Neural cell (in vitro differentiated cells): ENCODE results near the gene MXD1. TPM values are rescaled to one million over a fixed set of nuclear protein-coding genes. Genes with fewer than 3 reads are reported as not detected.

Source experiments
- H2AFZ ChIP-seq: fragments of 200-600, 300-800 bp; sonication (generic), shearing (Covaris generic); 2 replicates; pipeline ENCODE4 v1.6.0; 2014; ENCODE audit warnings: low read depth, mild to moderate bottlenecking, antibody characterized with exemption, low read length, moderate library complexity
- H3F3A ChIP-seq: fragments of 200-600 bp; shearing (Covaris generic); 2 replicates; pipeline ENCODE4 v1.6.1; 2016; ENCODE audit warnings: mild to moderate bottlenecking, moderate library complexity, mixed read lengths, antibody characterized with exemption, low read length; ENCODE audit not compliant: insufficient read depth, poor library complexity, severe bottlenecking
- H3K27ac ChIP-seq: fragments of 200-600, 300-800 bp; sonication (generic), shearing (Covaris generic); 2 replicates; pipeline ENCODE4 v1.5.1; 2014; ENCODE audit warnings: mild to moderate bottlenecking, low read length, moderate library complexity
- H3K27me3 ChIP-seq: fragments of 300-800, 200-600 bp; sonication (generic), shearing (Covaris generic); 2 replicates; pipeline ENCODE4 v1.6.0; 2014; ENCODE audit warnings: mild to moderate bottlenecking, low read depth, low read length, moderate library complexity; ENCODE audit not compliant: insufficient read depth
- H3K36me3 ChIP-seq: fragments of 300-800, 200-600 bp; sonication (generic), shearing (Covaris generic); 2 replicates; pipeline ENCODE4 v1.5.1; 2014; ENCODE audit warnings: mild to moderate bottlenecking, antibody characterized with exemption, low read length, moderate library complexity; ENCODE audit not compliant: insufficient read depth
- H3K4me2 ChIP-seq: fragments of 300-800, 200-600 bp; sonication (generic), shearing (Covaris generic); 2 replicates; pipeline ENCODE4 v1.6.0; 2014; ENCODE audit warnings: mild to moderate bottlenecking, low read length
- H3K4me3 ChIP-seq: fragments of 300-800, 200-600 bp; sonication (generic), shearing (Covaris generic); 2 replicates; pipeline ENCODE4 v1.5.1; 2014; ENCODE audit warnings: mild to moderate bottlenecking, low read length, moderate library complexity
- H3K79me2 ChIP-seq: fragments of 200-600 bp; shearing (Covaris generic); replicated peaks from 2 replicates; pipeline ENCODE4 v1.6.0; 2014; ENCODE audit warnings: mild to moderate bottlenecking, low read length, moderate library complexity; ENCODE audit not compliant: insufficient read depth
- H3K9ac ChIP-seq: fragments of 300-800, 200-600 bp; sonication (generic), shearing (Covaris generic); 2 replicates; pipeline ENCODE4 v1.6.1; 2016; ENCODE audit warnings: mild to moderate bottlenecking, low read length, mixed read lengths
- H3K9me2 ChIP-seq: fragments of 200-600 bp; shearing (Covaris generic); 2 replicates; pipeline ENCODE4 v1.6.1; 2016; ENCODE audit warnings: mild to moderate bottlenecking, low read length, mixed read lengths; ENCODE audit not compliant: insufficient read depth
- H3K9me3 ChIP-seq: fragments of 200-600, 300-800 bp; sonication (generic), shearing (Covaris generic); 2 replicates; pipeline ENCODE4 v1.6.1; 2016; ENCODE audit warnings: mild to moderate bottlenecking, mixed run types, low read length, moderate library complexity, mixed read lengths
- H4K20me1 ChIP-seq: fragments of 200-600 bp; shearing (Covaris generic); 2 replicates; pipeline ENCODE4 v1.6.1; 2016; ENCODE audit warnings: mild to moderate bottlenecking, mixed run types; ENCODE audit not compliant: insufficient read depth
- EP300 ChIP-seq: fragments of 450-650 bp; conservative IDR thresholded peaks from 2 replicates; pipeline ENCODE4 v1.6.1; 2014; ENCODE audit warnings: antibody characterized with exemption, mild to moderate bottlenecking, moderate library complexity; ENCODE audit not compliant: poor library complexity, severe bottlenecking
- EZH2 ChIP-seq: fragments of 200-600, 300-800 bp; shearing (Covaris generic), sonication (generic); IDR thresholded peaks from 2 replicates; pipeline ENCODE4 v1.6.1; 2014; ENCODE audit warnings: antibody characterized with exemption, low read length, borderline replicate concordance, mild to moderate bottlenecking; ENCODE audit not compliant: insufficient read depth, poor library complexity, severe bottlenecking
- MXI1 ChIP-seq: fragments of 450-650 bp; conservative IDR thresholded peaks from 2 replicates; pipeline ENCODE4 v1.6.1; 2014; ENCODE audit warnings: antibody characterized with exemption, mild to moderate bottlenecking; ENCODE audit not compliant: poor library complexity, severe bottlenecking
- POLR2AphosphoS5 ChIP-seq: IDR thresholded peaks from 2 replicates; pipeline ENCODE4 v1.6.1; 2012
- RAD21 ChIP-seq: fragments of 450-650 bp; conservative IDR thresholded peaks from 2 replicates; pipeline ENCODE4 v1.6.1; 2014; ENCODE audit warnings: antibody characterized with exemption, mild to moderate bottlenecking, moderate library complexity
- SMC3 ChIP-seq: fragments of 450-650 bp; conservative IDR thresholded peaks from 2 replicates; pipeline ENCODE4 v1.6.1; 2014; ENCODE audit warnings: antibody characterized with exemption, mild to moderate bottlenecking, moderate library complexity; ENCODE audit not compliant: poor library complexity
- TAF1 ChIP-seq: IDR thresholded peaks from 2 replicates; pipeline ENCODE4 v1.6.1; 2012; ENCODE audit warnings: low read depth
- polyA plus RNA-seq: library from polyadenylated mRNA; depleted of rRNA; stranded (reverse); fragments of >200 nt; gene quantifications from 2 replicates; pipeline ENCODE4 v1.2.3, GENCODE V29; 2014
- TF ChIP-seq, protein P1 (sequence below): IDR thresholded peaks from 2 replicates; pipeline ENCODE4 v1.6.1; 2012; ENCODE audit warnings: borderline replicate concordance
- TF ChIP-seq, protein P2 (sequence below): fragments of 450-650 bp; IDR thresholded peaks from 2 replicates; pipeline ENCODE4 v1.5.1; 2014; ENCODE audit warnings: antibody characterized with exemption, mild to moderate bottlenecking, moderate library complexity; ENCODE audit not compliant: poor library complexity, severe bottlenecking

Gene MXD1
- polyA plus RNA-seq, 1 donor from 2014 or later: 16.4 TPM

DNA sequence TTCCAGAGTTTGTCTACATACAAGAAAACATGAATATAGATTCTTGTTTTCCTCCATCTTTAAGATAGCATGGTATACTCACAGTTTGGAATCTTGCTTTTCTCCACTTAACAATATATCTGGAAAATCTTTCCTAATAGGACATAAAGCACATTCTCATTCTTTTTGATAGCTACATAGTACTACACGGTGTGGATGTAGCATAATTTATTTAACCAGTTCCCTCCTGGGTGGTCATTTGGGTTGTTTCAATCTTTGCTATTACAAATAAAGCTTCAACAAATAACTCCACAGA is 19.7 kb downstream of the MXD1 start:
- Histone ChIP-seq H3K9me2 (no peaks in the 10 kb centered on the region), H3K79me2 (no peaks in the 10 kb centered on the region), H3K4me2 (no peak overlapping the region), H3K27ac (no peak overlapping the region), H3K9me3 (no peaks in the 10 kb centered on the region), H2AFZ (no peak overlapping the region), H3K27me3 (no peaks in the 10 kb centered on the region), H3K36me3 (peaks cover 6% of the 10 kb centered on the region), H3K4me3 (no peak overlapping the region), H3K9ac (no peak overlapping the region), H3F3A (no peaks in the 10 kb centered on the region), H4K20me1 (no peaks in the 10 kb centered on the region)
- TF ChIP-seq POLR2AphosphoS5 (no peak), TAF1 (no peak), EZH2 (no peak), RAD21 (no peak), EP300 (no peak), MXI1 (no peak), SMC3 (no peak)
- TF ChIP-seq, protein P1, sequence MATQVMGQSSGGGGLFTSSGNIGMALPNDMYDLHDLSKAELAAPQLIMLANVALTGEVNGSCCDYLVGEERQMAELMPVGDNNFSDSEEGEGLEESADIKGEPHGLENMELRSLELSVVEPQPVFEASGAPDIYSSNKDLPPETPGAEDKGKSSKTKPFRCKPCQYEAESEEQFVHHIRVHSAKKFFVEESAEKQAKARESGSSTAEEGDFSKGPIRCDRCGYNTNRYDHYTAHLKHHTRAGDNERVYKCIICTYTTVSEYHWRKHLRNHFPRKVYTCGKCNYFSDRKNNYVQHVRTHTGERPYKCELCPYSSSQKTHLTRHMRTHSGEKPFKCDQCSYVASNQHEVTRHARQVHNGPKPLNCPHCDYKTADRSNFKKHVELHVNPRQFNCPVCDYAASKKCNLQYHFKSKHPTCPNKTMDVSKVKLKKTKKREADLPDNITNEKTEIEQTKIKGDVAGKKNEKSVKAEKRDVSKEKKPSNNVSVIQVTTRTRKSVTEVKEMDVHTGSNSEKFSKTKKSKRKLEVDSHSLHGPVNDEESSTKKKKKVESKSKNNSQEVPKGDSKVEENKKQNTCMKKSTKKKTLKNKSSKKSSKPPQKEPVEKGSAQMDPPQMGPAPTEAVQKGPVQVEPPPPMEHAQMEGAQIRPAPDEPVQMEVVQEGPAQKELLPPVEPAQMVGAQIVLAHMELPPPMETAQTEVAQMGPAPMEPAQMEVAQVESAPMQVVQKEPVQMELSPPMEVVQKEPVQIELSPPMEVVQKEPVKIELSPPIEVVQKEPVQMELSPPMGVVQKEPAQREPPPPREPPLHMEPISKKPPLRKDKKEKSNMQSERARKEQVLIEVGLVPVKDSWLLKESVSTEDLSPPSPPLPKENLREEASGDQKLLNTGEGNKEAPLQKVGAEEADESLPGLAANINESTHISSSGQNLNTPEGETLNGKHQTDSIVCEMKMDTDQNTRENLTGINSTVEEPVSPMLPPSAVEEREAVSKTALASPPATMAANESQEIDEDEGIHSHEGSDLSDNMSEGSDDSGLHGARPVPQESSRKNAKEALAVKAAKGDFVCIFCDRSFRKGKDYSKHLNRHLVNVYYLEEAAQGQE: no peak
- TF ChIP-seq, protein P2, sequence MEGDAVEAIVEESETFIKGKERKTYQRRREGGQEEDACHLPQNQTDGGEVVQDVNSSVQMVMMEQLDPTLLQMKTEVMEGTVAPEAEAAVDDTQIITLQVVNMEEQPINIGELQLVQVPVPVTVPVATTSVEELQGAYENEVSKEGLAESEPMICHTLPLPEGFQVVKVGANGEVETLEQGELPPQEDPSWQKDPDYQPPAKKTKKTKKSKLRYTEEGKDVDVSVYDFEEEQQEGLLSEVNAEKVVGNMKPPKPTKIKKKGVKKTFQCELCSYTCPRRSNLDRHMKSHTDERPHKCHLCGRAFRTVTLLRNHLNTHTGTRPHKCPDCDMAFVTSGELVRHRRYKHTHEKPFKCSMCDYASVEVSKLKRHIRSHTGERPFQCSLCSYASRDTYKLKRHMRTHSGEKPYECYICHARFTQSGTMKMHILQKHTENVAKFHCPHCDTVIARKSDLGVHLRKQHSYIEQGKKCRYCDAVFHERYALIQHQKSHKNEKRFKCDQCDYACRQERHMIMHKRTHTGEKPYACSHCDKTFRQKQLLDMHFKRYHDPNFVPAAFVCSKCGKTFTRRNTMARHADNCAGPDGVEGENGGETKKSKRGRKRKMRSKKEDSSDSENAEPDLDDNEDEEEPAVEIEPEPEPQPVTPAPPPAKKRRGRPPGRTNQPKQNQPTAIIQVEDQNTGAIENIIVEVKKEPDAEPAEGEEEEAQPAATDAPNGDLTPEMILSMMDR: no peak

DNA sequence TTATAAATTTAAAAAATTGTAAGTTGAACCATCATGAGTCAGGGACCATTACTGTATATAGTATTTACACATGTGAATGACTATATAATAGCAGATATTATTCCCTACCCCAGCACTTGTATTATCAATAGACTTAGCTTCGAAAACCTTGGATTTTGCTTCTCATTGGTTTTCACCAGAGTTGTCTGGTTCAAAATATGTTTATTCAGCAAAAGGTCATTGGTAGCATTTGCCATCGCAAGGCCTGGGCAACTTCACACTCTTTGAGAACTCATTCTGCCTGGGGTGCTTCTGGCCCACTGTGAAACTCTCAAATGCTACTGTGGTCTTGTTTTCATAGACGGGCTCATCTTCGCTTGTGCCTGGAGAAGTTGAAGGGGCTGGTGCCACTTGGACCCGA is 20.1 kb downstream of the MXD1 start:
- H3K27me3 ChIP-seq: no peaks in the 10 kb centered on the region
- no peaks in the 10 kb centered on the region for H3K79me2 ChIP-seq
- H3K4me3 ChIP-seq: no peak overlapping the region
- no peaks in the 10 kb centered on the region for H3F3A ChIP-seq
- no peaks in the 10 kb centered on the region for H3K9me2 ChIP-seq
- H3K36me3 ChIP-seq: peaks cover 6% of the 10 kb centered on the region
- no peak overlapping the region for H3K9ac ChIP-seq
- TF ChIP-seq RAD21 (no peak), EZH2 (no peak), POLR2AphosphoS5 (no peak), MXI1 (no peak), TAF1 (no peak), EP300 (no peak), SMC3 (no peak)
- TF ChIP-seq, protein P2: no peak
- TF ChIP-seq, protein P1: no peak
- H3K4me2 ChIP-seq: no peak overlapping the region
- no peak overlapping the region for H3K27ac ChIP-seq
- H4K20me1 ChIP-seq: no peaks in the 10 kb centered on the region
- no peak overlapping the region for H2AFZ ChIP-seq
- no peaks in the 10 kb centered on the region for H3K9me3 ChIP-seq
